Esophagus muscularis mucosa (tissue), 4 donors: ENCODE measurements around the gene WDR27.

Source experiments
- CTCF ChIP-seq, 3 experiments: fragments of 200-600 bp in 2 of 3; fragments of 450-650 bp in 1 of 3; sonication (generic) in 2 of 3; IDR thresholded peaks; one replicate each; pipeline ENCODE4 v1.5.1; 2017 to 2019; ENCODE audit warnings: antibody characterized with exemption in 3 of 3, mild to moderate bottlenecking in 2 of 3, moderate library complexity in 1 of 3
- EP300 ChIP-seq: sonication (generic); formaldehyde crosslinking; IDR thresholded peaks from one replicate; pipeline ENCODE4 v1.6.1; 2017; ENCODE audit warnings: antibody characterized with exemption
- POLR2A ChIP-seq: fragments of 450-650 bp; IDR thresholded peaks from one replicate; pipeline ENCODE4 v1.6.1; 2017; ENCODE audit warnings: antibody characterized with exemption, moderate library complexity, mild to moderate bottlenecking, low read depth
- POLR2AphosphoS5 ChIP-seq, 2 donors: sonication (generic); formaldehyde crosslinking; IDR thresholded peaks; one replicate each; pipeline ENCODE4 v1.6.1; 2017; ENCODE audit warnings: antibody characterized with exemption in 2 of 2

- no peak for TF ChIP-seq POLR2A
- no peak for TF ChIP-seq CTCF (IDR thresholded peaks at IDR 0.05)
- no peak for TF ChIP-seq EP300
- TF ChIP-seq POLR2AphosphoS5 (IDR thresholded peaks at IDR 0.05) = no peak
These were observed 202.0 kb downstream of the WDR27 start for GRCh38 chr6:169499848-169500247.
